Measurements from ENCODE around the gene WSCD1. TPM values are rescaled to one million over a fixed set of nuclear protein-coding genes. Genes with fewer than 3 reads are reported as not detected.

WSCD1 gene
- polyA plus RNA-seq, 1 donor (not counting 4 experiments of a cell fraction or from before 2014, with no cell fraction given) = not detected

- Histone ChIP-seq H3K4me2 (ENCODE audit: control insufficient read depth, extremely low read depth, insufficient read depth, low read depth, low read length) (no peak overlapping the region), H2AFZ (ENCODE audit: control insufficient read depth, low read length) (no peak overlapping the region), H3K79me2 (ENCODE audit: control insufficient read depth, insufficient read depth, low read length) (no peaks in the 10 kb centered on the region), H3K9ac (ENCODE audit: control insufficient read depth, extremely low read depth, insufficient read depth, low read length) (no peak overlapping the region), H3K9me3 (ENCODE audit: control insufficient read depth, low read depth, low read length) (no peaks in the 10 kb centered on the region), H3K36me3 (ENCODE audit: control insufficient read depth in 2 of 2, extremely low read depth in 1 of 2, insufficient read depth in 2 of 2, low read length in 2 of 2) (no peaks in the 10 kb centered on the region), H3K4me3 (ENCODE audit: control insufficient read depth in 2 of 3, extremely low read depth in 1 of 3, insufficient read depth in 2 of 3, low read depth in 1 of 3, low read length in 3 of 3) (no peak overlapping the region), H3K27ac (ENCODE audit: control insufficient read depth, insufficient read depth, low read length) (no peak overlapping the region), H3K27me3 (ENCODE audit: control insufficient read depth, extremely low read depth, insufficient read depth, low read length) (no peaks in the 10 kb centered on the region), H4K20me1 (ENCODE audit: control insufficient read depth, extremely low read depth, insufficient read depth, low read length) (no peaks in the 10 kb centered on the region), H3K9me1 (ENCODE audit: control insufficient read depth, extremely low read depth, insufficient read depth, low read length) (no peaks in the 10 kb centered on the region), H3K4me1 (ENCODE audit: control insufficient read depth, extremely low read depth, insufficient read depth, low read length) (no peaks in the 10 kb centered on the region)
- dilution Hi-C loops (cut with MboI; ENCODE audit: extremely low pct_ligation_motif_present, low sequenced_read_pairs) = no loop called here
- no peak for TF ChIP-seq EZH2 (IDR thresholded peaks at IDR 0.05; ENCODE audit: low read length)
- TF ChIP-seq CTCF (optimal IDR thresholded peaks at IDR 0.05 in 1 of 3, IDR thresholded peaks at IDR 0.05 in 1 of 3, conservative IDR thresholded peaks at IDR 0.05 in 1 of 3; ENCODE audit: extremely low read depth in 1 of 3, insufficient read depth in 2 of 3, low read length in 3 of 3) = no peak
- DNase-seq (ENCODE audit: low read depth, low spot score) (no peak), FAIRE-seq (no peak)
Measured at GRCh38 chr17:6045621-6046357, 24.4 kb upstream of the WSCD1 start.

- no peak for FAIRE-seq
- dilution Hi-C loops (cut with MboI; ENCODE audit: extremely low pct_ligation_motif_present, low sequenced_read_pairs) = no loop called here
Measured at GRCh38 chr17:6046431-6046830, 23.7 kb upstream of the WSCD1 start.

More at GRCh38 chr17:6046431-6046830, 23.7 kb upstream of the WSCD1 start:
- Histone ChIP-seq H3K36me3 (ENCODE audit: control insufficient read depth in 2 of 2, extremely low read depth in 1 of 2, insufficient read depth in 2 of 2, low read length in 2 of 2) (no peaks in the 10 kb centered on the region), H3K9me1 (ENCODE audit: control insufficient read depth, extremely low read depth, insufficient read depth, low read length) (no peaks in the 10 kb centered on the region), H3K4me3 (ENCODE audit: control insufficient read depth in 2 of 3, extremely low read depth in 1 of 3, insufficient read depth in 2 of 3, low read depth in 1 of 3, low read length in 3 of 3) (no peak overlapping the region), H3K79me2 (ENCODE audit: control insufficient read depth, insufficient read depth, low read length) (no peaks in the 10 kb centered on the region), H3K4me1 (ENCODE audit: control insufficient read depth, extremely low read depth, insufficient read depth, low read length) (no peaks in the 10 kb centered on the region), H2AFZ (ENCODE audit: control insufficient read depth, low read length) (no peak overlapping the region), H3K27me3 (ENCODE audit: control insufficient read depth, extremely low read depth, insufficient read depth, low read length) (no peaks in the 10 kb centered on the region), H3K9ac (ENCODE audit: control insufficient read depth, extremely low read depth, insufficient read depth, low read length) (no peak overlapping the region), H3K9me3 (ENCODE audit: control insufficient read depth, low read depth, low read length) (no peaks in the 10 kb centered on the region), H3K4me2 (ENCODE audit: control insufficient read depth, extremely low read depth, insufficient read depth, low read depth, low read length) (no peak overlapping the region), H3K27ac (ENCODE audit: control insufficient read depth, insufficient read depth, low read length) (no peak overlapping the region), H4K20me1 (ENCODE audit: control insufficient read depth, extremely low read depth, insufficient read depth, low read length) (no peaks in the 10 kb centered on the region)
- no peak for DNase-seq (ENCODE audit: low read depth, low spot score)
- TF ChIP-seq CTCF (optimal IDR thresholded peaks at IDR 0.05 in 1 of 3, IDR thresholded peaks at IDR 0.05 in 1 of 3, conservative IDR thresholded peaks at IDR 0.05 in 1 of 3; ENCODE audit: extremely low read depth in 1 of 3, insufficient read depth in 2 of 3, low read length in 3 of 3) (no peak), EZH2 (IDR thresholded peaks at IDR 0.05; ENCODE audit: low read length) (no peak)
